Smooth muscle cell (in vitro differentiated cells): ENCODE measurements around the gene C6orf120. TPM values are rescaled to one million over a fixed set of nuclear protein-coding genes. Genes with fewer than 3 reads are reported as not detected.

ENCODE experiments used
- DNase-seq: peaks from one replicate; lab custom pipeline; 2025; ENCODE audit not compliant: unreplicated experiment; lab: John Stamatoyannopoulos, UW
- H2AFZ ChIP-seq: fragments of 200-600 bp; sonication (generic); 2 replicates; pipeline ENCODE4 v1.6.0; 2016; ENCODE audit warnings: antibody characterized with exemption, low read depth, mild to moderate bottlenecking
- H3F3A ChIP-seq: fragments of 200-600 bp; sonication (generic); 2 replicates; pipeline ENCODE4 v1.6.0; 2017; ENCODE audit warnings: antibody characterized with exemption, low read depth
- H3K27ac ChIP-seq: fragments of 200-600 bp; sonication (generic); 2 replicates; pipeline ENCODE4 v1.5.1; 2016; ENCODE audit warnings: low read depth, mild to moderate bottlenecking
- H3K27me3 ChIP-seq: fragments of 200-600 bp; sonication (generic); 2 replicates; pipeline ENCODE4 v1.6.1; 2016; ENCODE audit warnings: low read depth, mild to moderate bottlenecking
- H3K36me3 ChIP-seq: fragments of 200-600 bp; sonication (generic); 2 replicates; pipeline ENCODE4 v1.5.1; 2016; ENCODE audit warnings: low read depth
- H3K4me1 ChIP-seq: fragments of 200-600 bp; sonication (generic); 2 replicates; pipeline ENCODE4 v1.5.1; 2016; ENCODE audit warnings: low read depth
- H3K4me2 ChIP-seq: fragments of 200-600 bp; sonication (generic); 2 replicates; pipeline ENCODE4 v1.6.0; 2016; ENCODE audit warnings: mild to moderate bottlenecking
- H3K4me3 ChIP-seq: fragments of 200-600 bp; sonication (generic); 2 replicates; pipeline ENCODE4 v1.5.1; 2016; ENCODE audit warnings: mild to moderate bottlenecking
- H3K79me2 ChIP-seq: fragments of 200-600 bp; sonication (generic); 2 replicates; pipeline ENCODE4 v1.6.0; 2016; ENCODE audit warnings: low read depth, mild to moderate bottlenecking
- H3K9ac ChIP-seq: fragments of 200-600 bp; sonication (generic); 2 replicates; pipeline ENCODE4 v1.6.0; 2016; ENCODE audit warnings: low read depth
- H3K9me3 ChIP-seq: fragments of 200-600 bp; sonication (generic); replicated peaks from 2 replicates; pipeline ENCODE4 v1.5.1; 2016; ENCODE audit warnings: low read depth
- H4K20me1 ChIP-seq: fragments of 200-600 bp; sonication (generic); 2 replicates; pipeline ENCODE4 v1.6.0; 2016; ENCODE audit warnings: low read depth
- CTCF ChIP-seq: fragments of 200-600 bp; sonication (generic); IDR thresholded peaks from 2 replicates; pipeline ENCODE4 v1.5.1; 2017; ENCODE audit warnings: borderline replicate concordance, mild to moderate bottlenecking, antibody characterized with exemption; ENCODE audit not compliant: insufficient read depth, poor library complexity, severe bottlenecking
- WGBS: methylation state at CpG from one replicate; pipeline ENCODE4 v1.1.7; 2016; ENCODE audit warnings: low lambda C conversion rate; 5-methylcytosine and 5-hydroxymethylcytosine counted together
- polyA plus RNA-seq: library from polyadenylated mRNA; unstranded; fragments of >200 nt; fragmentation: Nextera tagmentation; extraction: Ambion mirVana; gene quantifications from 2 replicates; pipeline ENCODE4 v1.2.1, GENCODE V29; 2016
- total RNA-seq: library from RNA; depleted of rRNA; stranded (reverse); fragments of >200 nt; gene quantifications from 2 replicates; pipeline ENCODE4 v1.2.3, GENCODE V29; 2014

C6orf120 gene
- total and polyA plus RNA-seq, 2 experiments from 2014 or later = 30.2 to 50.2 TPM

- Histone ChIP-seq H3K4me3 (no peak overlapping the region), H3K9me3 (no peaks in the 10 kb centered on the region), H3K4me1 (no peaks in the 10 kb centered on the region), H2AFZ (no peak overlapping the region), H3K36me3 (peaks cover 19% of the 10 kb centered on the region), H3K27me3 (no peaks in the 10 kb centered on the region), H3F3A (peaks cover 7% of the 10 kb centered on the region), H3K9ac (no peak overlapping the region), H3K79me2 (peaks cover 14% of the 10 kb centered on the region), H3K27ac (peak overlapping the region; percentile 8), H3K4me2 (no peak overlapping the region), H4K20me1 (peaks cover 23% of the 10 kb centered on the region)
- no peak for TF ChIP-seq CTCF
- no peak for DNase-seq
- 86% methylated on average over 2 of the region's 2 CpGs for WGBS
Observed at GRCh38 chr6:169714178-169714577, 12.3 kb downstream of the C6orf120 start.

- Histone ChIP-seq H3K27ac (peak overlapping the region; percentile 8), H3K4me2 (no peak overlapping the region), H4K20me1 (peaks cover 28% of the 10 kb centered on the region), H3K9ac (no peak overlapping the region), H3K27me3 (no peaks in the 10 kb centered on the region), H3K9me3 (no peaks in the 10 kb centered on the region), H3K36me3 (peaks cover 16% of the 10 kb centered on the region), H3K79me2 (peaks cover 19% of the 10 kb centered on the region), H2AFZ (no peak overlapping the region), H3K4me1 (no peaks in the 10 kb centered on the region), H3F3A (peaks cover 7% of the 10 kb centered on the region), H3K4me3 (no peak overlapping the region)
- WGBS = 91% methylated on average over 9 of the region's 9 CpGs
- no peak for DNase-seq
- TF ChIP-seq CTCF = no peak
Observed at GRCh38 chr6:169714595-169714994, 12.7 kb downstream of the C6orf120 start.

- no peaks in the 10 kb centered on the region for H3K36me3 ChIP-seq
- peaks cover 49% of the 10 kb centered on the region for H3K79me2 ChIP-seq
- no peaks in the 10 kb centered on the region for H3K9me3 ChIP-seq
- TF ChIP-seq CTCF = no peak
- peaks cover 13% of the 10 kb centered on the region for H3K4me1 ChIP-seq
- H3K4me2 ChIP-seq = no peak overlapping the region
- no peak for DNase-seq
- peaks cover 3% of the 10 kb centered on the region for H3F3A ChIP-seq
- H4K20me1 ChIP-seq = peaks cover 62% of the 10 kb centered on the region
- no peaks in the 10 kb centered on the region for H3K27me3 ChIP-seq
- H3K9ac ChIP-seq = no peak overlapping the region
- no peak overlapping the region for H2AFZ ChIP-seq
- H3K27ac ChIP-seq = no peak overlapping the region
- no peak overlapping the region for H3K4me3 ChIP-seq
- 81% methylated on average over 4 of the region's 4 CpGs for WGBS
Observed at GRCh38 chr6:169719117-169719516, 17.2 kb downstream of the C6orf120 start.

- H3K4me3 ChIP-seq = no peak overlapping the region
- H3K36me3 ChIP-seq = no peaks in the 10 kb centered on the region
- peaks cover 17% of the 10 kb centered on the region for H3K4me1 ChIP-seq
- peaks cover 3% of the 10 kb centered on the region for H3F3A ChIP-seq
- H3K27ac ChIP-seq = no peak overlapping the region
- no peak for TF ChIP-seq CTCF
- H3K27me3 ChIP-seq = no peaks in the 10 kb centered on the region
- H3K9ac ChIP-seq = no peak overlapping the region
- no peak overlapping the region for H3K4me2 ChIP-seq
- H3K9me3 ChIP-seq = no peaks in the 10 kb centered on the region
- WGBS = over 99% methylated on average over 3 of the region's 3 CpGs
- peaks cover 49% of the 10 kb centered on the region for H3K79me2 ChIP-seq
- peaks cover 62% of the 10 kb centered on the region for H4K20me1 ChIP-seq
- H2AFZ ChIP-seq = no peak overlapping the region
- DNase-seq = no peak
Observed at GRCh38 chr6:169720207-169720855, 18.4 kb downstream of the C6orf120 start.
